Muscle layer of colon (tissue), 2 donors: Measurements from ENCODE around the gene GTF2IRD1.
"Not testable (repeated sequence)": the region's sequence is repeated elsewhere in the genome, so short reads cannot be mapped to it uniquely, and the experiment has no call there.

Experiments
- H3K27ac ChIP-seq: one replicate; pipeline ENCODE4 v1.7.0; 2013; ENCODE audit warnings: low read depth, mild to moderate bottlenecking, low read length, moderate library complexity
- H3K27me3 ChIP-seq, 2 donors: one replicate each; pipeline ENCODE4 v1.7.0; 2013; ENCODE audit warnings: low read length in 2 of 2, mild to moderate bottlenecking in 2 of 2; ENCODE audit not compliant: insufficient read depth in 2 of 2, control insufficient read depth in 1 of 2
- H3K36me3 ChIP-seq: one replicate; pipeline ENCODE4 v1.7.0; 2013; ENCODE audit warnings: mild to moderate bottlenecking, low read length; ENCODE audit not compliant: insufficient read depth
- H3K4me1 ChIP-seq: one replicate; pipeline ENCODE4 v1.7.0; 2013; ENCODE audit warnings: mild to moderate bottlenecking, low read length; ENCODE audit not compliant: insufficient read depth
- H3K4me3 ChIP-seq, 2 donors: one replicate each; pipeline ENCODE4 v1.7.0; 2013; ENCODE audit warnings: low read length in 2 of 2, low read depth in 1 of 2, mild to moderate bottlenecking in 1 of 2, moderate library complexity in 1 of 2
- H3K9ac ChIP-seq: one replicate; pipeline ENCODE4 v1.7.0; 2013; ENCODE audit warnings: low read length
- H3K9me3 ChIP-seq: one replicate; pipeline ENCODE4 v1.7.0; 2013; ENCODE audit warnings: mild to moderate bottlenecking, low read length
- donor health status: abdominal sarcoma.
- donor health status: Adenocarcinoma of cecum.

Gene GTF2IRD1

DNA sequence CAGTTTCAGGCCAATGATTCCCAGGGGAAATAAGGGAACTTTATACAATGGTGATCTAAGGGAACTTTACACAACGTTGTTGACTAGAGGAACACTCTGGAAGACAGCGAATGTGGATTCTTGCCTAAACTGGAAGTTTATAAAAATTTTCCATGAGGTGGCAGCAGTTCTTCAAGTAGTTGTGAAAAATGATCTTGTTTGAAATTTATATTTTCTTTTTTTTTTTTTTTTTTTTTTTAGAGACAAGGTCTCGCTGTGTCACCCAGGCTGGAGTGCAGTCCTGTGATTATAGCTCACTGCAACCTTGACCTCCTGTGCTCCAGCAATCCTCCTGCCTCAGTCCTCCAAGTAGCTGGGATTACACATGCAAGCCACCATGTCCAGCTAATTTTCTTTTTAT lies 171.7 kb downstream of the GTF2IRD1 start:
- no peaks in the 10 kb centered on the region for H3K9me3 ChIP-seq
- H3K4me3 ChIP-seq = no peak overlapping the region
- H3K27ac ChIP-seq = no peak overlapping the region
- no peak overlapping the region for H3K9ac ChIP-seq
- H3K27me3 ChIP-seq = no peaks in the 10 kb centered on the region
- peaks cover 16% of the 10 kb centered on the region for H3K4me1 ChIP-seq
- H3K36me3 ChIP-seq = no peaks in the 10 kb centered on the region

DNA sequence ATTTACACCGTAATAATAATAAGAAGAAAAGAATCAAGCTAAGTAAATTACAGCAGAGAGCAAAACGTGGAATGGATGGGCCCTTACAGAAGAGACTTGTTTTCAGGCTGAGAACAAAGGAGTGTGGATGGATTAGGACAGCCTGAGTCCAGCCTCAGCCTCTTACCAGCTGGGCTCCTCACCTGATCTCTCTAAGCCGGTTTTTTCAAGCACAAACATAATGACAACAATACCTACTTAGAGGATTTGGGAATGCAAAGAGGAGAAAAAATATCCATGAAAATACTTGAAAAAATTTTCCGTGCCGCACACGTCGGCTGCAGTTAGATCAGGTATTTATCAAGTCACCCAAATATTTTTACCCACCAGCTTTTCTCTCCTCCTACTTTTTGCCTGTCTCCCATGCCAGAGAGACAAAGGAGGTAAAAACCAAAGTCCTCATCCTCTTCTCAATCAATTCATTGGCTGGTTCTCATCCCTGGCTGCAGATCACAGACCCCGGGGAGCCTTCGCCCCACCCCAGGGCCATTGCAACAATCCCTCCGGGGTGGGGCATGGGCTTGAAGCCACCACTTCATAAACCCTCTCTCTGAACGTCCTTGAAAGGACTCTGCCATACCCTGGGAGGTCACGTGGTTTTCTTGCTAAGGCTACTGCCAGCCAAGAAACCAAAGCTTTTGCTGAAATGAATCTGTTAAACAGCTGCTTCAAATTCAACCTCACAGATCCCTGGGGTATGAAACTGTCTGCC lies 174.1 kb downstream of the GTF2IRD1 start:
- no peaks in the 10 kb centered on the region for H3K27me3 ChIP-seq
- H3K27ac ChIP-seq = peak overlapping the region; percentile 76
- H3K4me3 ChIP-seq = peak overlapping the region in 1 of 2 donors; percentile 2
- H3K4me1 ChIP-seq = peaks cover 16% of the 10 kb centered on the region
- no peaks in the 10 kb centered on the region for H3K36me3 ChIP-seq
- no peaks in the 10 kb centered on the region for H3K9me3 ChIP-seq
- peak overlapping the region; percentile 25 for H3K9ac ChIP-seq

DNA sequence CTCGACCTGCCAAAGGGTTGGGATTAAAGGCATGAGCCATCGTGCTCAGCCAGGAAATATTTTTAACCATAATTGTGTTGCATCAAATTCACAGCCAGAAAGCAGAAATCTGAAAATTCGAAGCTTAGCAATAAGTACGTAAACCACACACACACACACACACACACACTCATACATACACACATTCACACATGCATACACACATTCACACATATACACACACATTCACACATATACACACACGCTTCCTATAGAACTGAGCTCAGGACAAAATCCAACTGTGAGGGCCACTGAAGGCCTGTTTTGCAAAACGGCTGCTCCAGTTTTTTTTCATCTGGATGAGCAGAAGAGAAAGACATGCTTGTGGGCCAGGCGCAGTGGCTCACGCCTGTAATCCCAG lies 178.8 kb downstream of the GTF2IRD1 start:
- H3K27ac ChIP-seq = no peak overlapping the region
- H3K4me1 ChIP-seq = peaks cover 12% of the 10 kb centered on the region
- no peak overlapping the region for H3K4me3 ChIP-seq
- H3K36me3 ChIP-seq = no peaks in the 10 kb centered on the region
- H3K9ac ChIP-seq = no peak overlapping the region
- no peaks in the 10 kb centered on the region for H3K27me3 ChIP-seq
- H3K9me3 ChIP-seq = no peaks in the 10 kb centered on the region

DNA sequence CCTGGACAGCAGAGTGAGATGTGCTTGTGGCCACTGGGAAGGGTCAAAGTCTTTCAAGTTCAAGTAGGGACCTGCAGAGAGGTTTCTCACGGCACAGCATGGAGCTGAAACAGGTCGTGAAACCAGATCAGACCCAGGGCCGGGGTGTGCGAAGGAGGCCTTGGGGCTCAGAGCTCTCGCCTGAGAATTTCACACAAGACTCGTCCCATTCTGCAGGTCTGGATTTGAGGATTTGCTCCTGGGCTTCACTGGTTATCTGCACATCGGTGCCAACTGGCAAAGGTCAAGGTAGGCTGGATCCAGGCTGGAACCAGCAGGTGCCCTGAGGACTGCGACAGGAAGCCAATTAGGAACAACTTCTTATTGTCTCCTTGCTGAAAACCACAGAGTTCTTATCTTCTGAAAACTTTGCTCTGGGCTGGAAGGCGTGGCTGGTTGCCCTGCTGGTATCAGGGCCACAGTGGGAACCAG lies 179.8 kb downstream of the GTF2IRD1 start:
- peaks cover 2% of the 10 kb centered on the region for H3K4me1 ChIP-seq
- no peak overlapping the region for H3K4me3 ChIP-seq
- no peaks in the 10 kb centered on the region for H3K27me3 ChIP-seq
- no peak overlapping the region for H3K9ac ChIP-seq
- H3K36me3 ChIP-seq = no peaks in the 10 kb centered on the region
- H3K9me3 ChIP-seq = no peaks in the 10 kb centered on the region
- no peak overlapping the region for H3K27ac ChIP-seq

DNA sequence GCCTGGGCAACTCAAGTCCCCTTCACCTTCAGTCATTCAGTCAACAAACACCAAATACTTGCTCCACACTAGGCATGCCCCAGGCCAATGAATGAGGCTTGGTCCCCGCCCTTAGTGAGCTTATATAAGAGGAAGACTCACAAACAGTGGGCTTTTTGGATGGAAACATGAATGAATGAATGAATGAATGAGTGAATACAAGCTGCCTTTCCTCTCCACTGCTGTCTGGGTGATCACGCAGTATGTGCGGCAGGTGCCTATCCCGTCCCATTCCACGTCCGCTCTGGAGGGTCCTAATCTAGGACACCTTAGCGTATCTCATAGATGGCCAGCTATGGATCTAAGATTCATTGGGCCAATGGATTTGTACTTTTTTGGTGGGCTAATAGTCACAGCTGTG lies 184.0 kb downstream of the GTF2IRD1 start:
- no peaks in the 10 kb centered on the region for H3K4me1 ChIP-seq
- H3K27ac ChIP-seq = no peak overlapping the region
- no peaks in the 10 kb centered on the region for H3K36me3 ChIP-seq
- no peaks in the 10 kb centered on the region for H3K27me3 ChIP-seq
- no peak overlapping the region for H3K4me3 ChIP-seq
- no peaks in the 10 kb centered on the region for H3K9me3 ChIP-seq
- H3K9ac ChIP-seq = no peak overlapping the region

DNA sequence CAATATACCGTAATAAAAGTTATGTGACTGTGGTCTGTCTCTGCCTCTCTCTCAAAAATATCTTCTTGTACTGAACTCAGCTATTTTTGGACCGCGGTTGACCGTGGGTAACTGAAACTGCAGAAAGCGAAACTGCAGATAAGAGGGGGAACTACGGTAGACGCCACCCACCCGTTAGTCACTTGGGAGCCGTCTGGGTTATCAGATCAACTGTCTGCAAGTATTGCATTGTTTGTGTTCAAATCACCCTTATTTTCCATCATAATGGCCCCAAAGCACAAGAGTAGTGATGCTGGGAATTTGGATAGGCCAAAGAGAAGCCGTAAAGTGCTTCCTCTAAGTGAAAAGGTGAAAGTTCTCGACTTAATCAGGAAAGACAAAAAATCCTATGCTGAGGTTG lies 196.3 kb downstream of the GTF2IRD1 start:
- H3K4me1 ChIP-seq, H3K9ac ChIP-seq, H3K27ac ChIP-seq, H3K9me3 ChIP-seq, H3K36me3 ChIP-seq, H3K27me3 ChIP-seq, H3K4me3 ChIP-seq: not testable (repeated sequence)

DNA sequence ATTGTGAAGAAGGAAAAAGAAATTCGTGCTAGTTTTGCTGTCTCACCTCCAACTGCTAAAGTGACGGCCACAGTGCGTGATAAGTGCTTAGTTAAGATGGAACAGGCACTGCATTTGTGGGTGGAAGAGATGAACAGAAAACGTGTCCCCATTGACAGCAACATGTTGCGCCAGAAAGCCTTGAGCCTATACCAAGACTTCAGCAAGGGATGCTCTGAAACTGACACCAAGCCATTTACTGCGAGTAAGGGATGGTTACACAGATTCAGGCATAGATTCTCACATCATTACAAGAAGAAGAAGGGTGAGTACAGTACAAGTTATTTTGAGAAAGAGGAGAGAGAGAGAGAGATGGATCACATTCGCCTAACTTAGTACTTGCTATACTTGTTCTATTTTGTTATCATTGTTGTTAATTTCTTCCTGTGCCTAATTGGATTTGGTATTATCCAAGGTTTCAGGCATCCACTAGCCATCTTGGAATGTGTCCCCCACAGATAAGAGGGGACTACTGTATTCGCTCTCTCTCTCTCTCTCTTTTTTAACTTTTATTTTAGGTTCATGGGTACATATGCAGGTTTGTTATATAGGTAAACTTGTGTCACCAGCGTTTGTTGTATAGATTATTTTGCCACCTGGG lies 196.9 kb downstream of the GTF2IRD1 start:
- H3K4me1 ChIP-seq, H3K36me3 ChIP-seq, H3K9ac ChIP-seq, H3K27ac ChIP-seq, H3K9me3 ChIP-seq, H3K4me3 ChIP-seq, H3K27me3 ChIP-seq: not testable (repeated sequence)

DNA sequence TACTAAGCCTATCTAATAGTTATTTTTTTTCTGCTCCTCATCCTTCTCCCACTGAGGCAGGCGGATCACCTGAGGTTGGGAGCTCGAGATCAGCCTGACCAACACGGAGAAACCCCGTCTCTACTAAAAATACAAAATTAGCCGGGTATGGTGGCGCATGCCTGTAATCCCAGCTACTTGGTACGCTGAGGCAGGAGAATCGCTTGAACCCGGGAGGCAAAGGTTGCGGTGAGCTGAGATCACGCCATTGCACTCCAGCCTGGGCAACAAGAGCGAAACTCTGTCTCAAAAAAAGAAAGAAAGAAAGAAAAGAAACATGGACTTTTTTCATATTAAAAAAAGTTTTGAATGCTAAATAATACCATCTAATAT lies 197.4 kb downstream of the GTF2IRD1 start:
- not testable (repeated sequence) for H3K27me3 ChIP-seq, H3K36me3 ChIP-seq, H3K9ac ChIP-seq, H3K4me1 ChIP-seq, H3K4me3 ChIP-seq, H3K27ac ChIP-seq, H3K9me3 ChIP-seq
